H1 (cell line): Measurements from ENCODE around the gene HS3ST5. TPM values are rescaled to one million over a fixed set of nuclear protein-coding genes. Genes with fewer than 3 reads are reported as not detected.

ENCODE experiments used
- CTCF ChIA-PET: fragments of 300-600 bp; sonication (Branson Sonifier 250); formaldehyde crosslinking; loops from one replicate; lab custom pipeline; 2021; ENCODE audit not compliant: partially characterized antibody; lab: Charles Lee
- POLR2A ChIA-PET: fragments of 300-600 bp; sonication (Branson Sonifier 250); formaldehyde crosslinking; loops from one replicate; lab custom pipeline; 2021; ENCODE audit warnings: inconsistent platforms; ENCODE audit not compliant: partially characterized antibody; lab: Charles Lee
- DNase-seq, 2 experiments: peaks; one replicate each; pipeline versions ENCODE4 v3.0.0 to v3.0.0-alpha.2; 2010 to 2022; ENCODE audit warnings: low spot score in 2 of 2, low read depth in 1 of 2, mixed read lengths in 1 of 2
- FAIRE-seq: peaks from 2 replicates; lab custom pipeline; 2011; peaks lifted over from hg19 to GRCh38; lab: Jason Lieb, UNC
- H2AFZ ChIP-seq: 2 replicates; pipeline ENCODE4 v1.8.1; 2012; ENCODE audit warnings: low read length, inconsistent platforms
- H2AK5ac ChIP-seq: 2 replicates; pipeline ENCODE4 v1.6.1; 2013; ENCODE audit warnings: low read depth, low read length
- H2BK120ac ChIP-seq: replicated peaks from 2 replicates; pipeline ENCODE3; 2013; ENCODE audit warnings: low read depth, low read length, inconsistent platforms
- H2BK12ac ChIP-seq: 2 replicates; pipeline ENCODE4 v1.6.1; 2013; ENCODE audit warnings: low read depth, low read length
- H2BK15ac ChIP-seq: 2 replicates; pipeline ENCODE4 v1.6.1; 2013; ENCODE audit warnings: low read length
- H2BK20ac ChIP-seq: 2 replicates; pipeline ENCODE4 v1.6.1; 2013; ENCODE audit warnings: low read length
- H2BK5ac ChIP-seq: 2 replicates; pipeline ENCODE4 v1.6.1; 2013; ENCODE audit warnings: low read depth, low read length
- H3K14ac ChIP-seq: 2 replicates; pipeline ENCODE4 v1.6.1; 2013; ENCODE audit warnings: inconsistent platforms; ENCODE audit not compliant: insufficient read length
- H3K18ac ChIP-seq: 2 replicates; pipeline ENCODE4 v1.6.1; 2013; ENCODE audit warnings: low read length; ENCODE audit errors: extremely low read depth
- H3K23ac ChIP-seq: 2 replicates; pipeline ENCODE4 v1.6.1; 2013; ENCODE audit warnings: inconsistent platforms; ENCODE audit not compliant: insufficient read length
- H3K23me2 ChIP-seq: 2 replicates; pipeline ENCODE4 v1.6.1; 2013; ENCODE audit warnings: low read depth, low read length
- H3K27ac ChIP-seq: 2 replicates; pipeline ENCODE4 v1.6.1; 2011; ENCODE audit warnings: low read depth, low read length, inconsistent platforms
- H3K27me3 ChIP-seq, 4 experiments: replicated peaks in 1 of 4; 1 replicate in 1 of 4; 2 replicates in 3 of 4; pipeline versions ENCODE4 v1.6.1 to v1.8.1; 2011 to 2013; ENCODE audit warnings: low read length in 3 of 4, mild to moderate bottlenecking in 3 of 4, inconsistent platforms in 2 of 4, mixed read lengths in 2 of 4, moderate library complexity in 1 of 4; ENCODE audit not compliant: control insufficient read depth in 3 of 4, insufficient read depth in 3 of 4; ENCODE audit errors: extremely low read depth in 1 of 4
- H3K36me3 ChIP-seq, 4 experiments: 2 replicates each; pipeline versions ENCODE4 v1.6.1 to v1.8.1; 2011 to 2013; ENCODE audit warnings: mild to moderate bottlenecking in 4 of 4, low read length in 3 of 4, moderate library complexity in 2 of 4, control low read depth in 1 of 4, inconsistent platforms in 1 of 4; ENCODE audit not compliant: insufficient read depth in 4 of 4, control insufficient read depth in 2 of 4
- H3K4ac ChIP-seq: replicated peaks from 2 replicates; pipeline ENCODE3; 2013; ENCODE audit warnings: low read length, low read depth, mixed read lengths, inconsistent platforms; ENCODE audit not compliant: insufficient read length
- H3K4me1 ChIP-seq, 4 experiments: replicated peaks in 1 of 4; 1 replicate in 1 of 4; 2 replicates in 3 of 4; pipeline versions ENCODE4 v1.6.1 to v1.8.1; 2011 to 2013; ENCODE audit warnings: low read length in 3 of 4, inconsistent platforms in 2 of 4, mixed read lengths in 1 of 4; ENCODE audit not compliant: insufficient read depth in 4 of 4, control insufficient read depth in 3 of 4
- H3K4me2 ChIP-seq, 2 experiments: 2 replicates each; pipeline versions ENCODE4 v1.6.1 to v1.8.1; 2011 to 2013; ENCODE audit warnings: low read depth in 2 of 2, low read length in 2 of 2, control low read depth in 1 of 2, inconsistent platforms in 1 of 2, mild to moderate bottlenecking in 1 of 2; ENCODE audit not compliant: insufficient read depth in 1 of 2
- H3K4me3 ChIP-seq, 4 experiments: fragments of 200-600, 300-600 bp in 1 of 4; sonication (generic), shearing (Covaris generic), sonication (Bioruptor Twin) in 1 of 4; 2 replicates each; pipeline versions ENCODE4 v1.5.1 to v1.8.1; 2011 to 2016; ENCODE audit warnings: low read length in 4 of 4, low read depth in 3 of 4, control low read depth in 2 of 4, inconsistent platforms in 2 of 4, mild to moderate bottlenecking in 2 of 4, mixed read lengths in 1 of 4, moderate library complexity in 1 of 4; ENCODE audit not compliant: insufficient read depth in 2 of 4; ENCODE audit errors: extremely low read depth in 1 of 4
- H3K56ac ChIP-seq: replicated peaks from 2 replicates; pipeline ENCODE3; 2013; ENCODE audit warnings: low read depth, mild to moderate bottlenecking, mixed read lengths, low read length, inconsistent platforms; ENCODE audit not compliant: insufficient read length
- H3K79me1 ChIP-seq: 2 replicates; pipeline ENCODE4 v1.6.1; 2013; ENCODE audit warnings: low read depth, low read length, control low read depth
- H3K79me2 ChIP-seq, 2 experiments: 2 replicates each; pipeline versions ENCODE4 v1.6.1 to v1.8.1; 2012 to 2013; ENCODE audit warnings: low read length in 2 of 2, mild to moderate bottlenecking in 2 of 2, inconsistent platforms in 1 of 2; ENCODE audit not compliant: insufficient read depth in 2 of 2, control insufficient read depth in 1 of 2
- H3K9ac ChIP-seq, 4 experiments: replicated peaks in 1 of 4; 1 replicate in 1 of 4; 2 replicates in 3 of 4; pipeline versions ENCODE4 v1.6.1 to v1.8.1; 2011 to 2013; ENCODE audit warnings: low read depth in 3 of 4, low read length in 3 of 4, control low read depth in 2 of 4, mild to moderate bottlenecking in 2 of 4, moderate library complexity in 2 of 4, inconsistent platforms in 1 of 4; ENCODE audit errors: extremely low read depth in 1 of 4
- H3K9me3 ChIP-seq, 2 experiments: 2 replicates each; pipeline versions ENCODE4 v1.6.1 to v1.8.1; 2012 to 2013; ENCODE audit warnings: mild to moderate bottlenecking in 2 of 2, moderate library complexity in 2 of 2, control low read depth in 1 of 2, inconsistent platforms in 1 of 2, low read depth in 1 of 2, low read length in 1 of 2, mixed read lengths in 1 of 2; ENCODE audit not compliant: insufficient read depth in 2 of 2
- H4K20me1 ChIP-seq, 2 experiments: replicated peaks in 1 of 2; 2 replicates each; pipeline versions ENCODE3 to v1.8.1; 2011 to 2013; ENCODE audit warnings: inconsistent platforms in 2 of 2, low read length in 2 of 2, mild to moderate bottlenecking in 1 of 2; ENCODE audit not compliant: insufficient read depth in 2 of 2, control insufficient read depth in 1 of 2
- H4K5ac ChIP-seq: 2 replicates; pipeline ENCODE4 v1.6.1; 2013; ENCODE audit warnings: low read length, low read depth, mixed read lengths, inconsistent platforms; ENCODE audit not compliant: insufficient read length
- H4K8ac ChIP-seq: 2 replicates; pipeline ENCODE4 v1.8.0; 2013; ENCODE audit warnings: mild to moderate bottlenecking, moderate library complexity, low read length, inconsistent platforms; ENCODE audit not compliant: insufficient read depth; ENCODE audit errors: extremely low read depth
- H4K91ac ChIP-seq: replicated peaks from 2 replicates; pipeline ENCODE3; 2013; ENCODE audit warnings: low read length, mixed read lengths, inconsistent platforms; ENCODE audit not compliant: insufficient read length
- MAFK ChIP-seq: IDR thresholded peaks from 2 replicates; pipeline ENCODE4 v1.6.1; 2012; ENCODE audit warnings: low read depth, mild to moderate bottlenecking, improper control_type of control experiment, low read length
- TEAD4 ChIP-seq: IDR thresholded peaks from 2 replicates; pipeline ENCODE4 v1.6.1; 2012; ENCODE audit warnings: low read depth, low read length, inconsistent platforms, mixed read lengths
- WGBS, 2 experiments: shearing (Covaris generic) in 1 of 2; methylation state at CpG; one replicate each; pipeline versions ENCODE4 v1.1.6 to v1.1.7; 2013 to 2015; ENCODE audit warnings: low lambda C conversion rate in 2 of 2, mixed read lengths in 2 of 2, inconsistent platforms in 1 of 2, low coverage in 1 of 2, missing lambda C conversion rate in 1 of 2; ENCODE audit not compliant: insufficient replicate concordance in 2 of 2, insufficient coverage in 1 of 2, insufficient read length in 1 of 2; ENCODE audit errors: extremely low coverage in 1 of 2, missing lambda C conversion rate in 1 of 2; 5-methylcytosine and 5-hydroxymethylcytosine counted together
- polyA plus RNA-seq, 7 experiments: library from polyadenylated mRNA; depleted of rRNA in 3 of 7; stranded (reverse) in 5 of 7; unstranded in 2 of 7; fragments of >200 nt in 5 of 7; fragments of 200-250 nt in 2 of 7; gene quantifications; 1 replicate in 5 of 7; 2 replicates in 1 of 7; 4 replicates in 1 of 7; pipeline versions ENCODE4 v1.2.1 to v1.2.3, GENCODE V29; 2011 to 2013; ENCODE audit warnings: missing spikeins in 2 of 7, mixed read lengths in 2 of 7
- total RNA-seq: library from RNA; stranded (reverse); fragmentation: NEBNext Ultra II Directional; extraction: Animal tissue kit (Norgen Biotek cat#: 25700); gene quantifications from 2 replicates; pipeline ENCODE4 v1.2.1, GENCODE V29; 2021

Gene HS3ST5
- total and polyA plus RNA-seq, 2 of the 8 experiments (the other 6 are each of a cell fraction or from before 2014, with no cell fraction given): 1.2 to 9.9 TPM

GRCh38 chr6:114200891-114201290 is 141.9 kb downstream of the HS3ST5 start:
- Histone ChIP-seq H3K23me2 (no peaks in the 10 kb centered on the region; the same call in 1 of the 2 replicates), H3K9me3 (peaks cover 10 to 12% of the 10 kb centered on the region in 2 experiments), H3K23ac (no peak overlapping the region), H2AK5ac (0 out of 2 replicates have a peak overlapping the region, but pooled peaks have one; percentile 97), H2BK15ac (no peak overlapping the region), H3K36me3 (peaks cover 0 to 13% (median 2%) of the 10 kb centered on the region in 4 experiments; a peak in 3 of 8 replicates), H3K4me2 (no peak overlapping the region), H2BK120ac (peak overlapping the region; percentile 36), H3K27ac (no peak overlapping the region), H3K4me1 (peaks cover 0 to 19% (median 15%) of the 10 kb centered on the region in 4 experiments; a peak in 4 of 7 replicates), H3K27me3 (no peaks in the 10 kb centered on the region), H3K56ac (no peak overlapping the region), H4K5ac (no peak overlapping the region), H3K9ac (no peak overlapping the region), H3K79me1 (no peaks in the 10 kb centered on the region; the same call in 1 of the 2 replicates), H2AFZ (no peak overlapping the region), H3K79me2 (peaks cover 0 to 2% of the 10 kb centered on the region in 2 experiments; a peak in 1 of 4 replicates), H3K18ac (peak overlapping the region; percentile 65), H2BK5ac (no peak overlapping the region), H2BK12ac (0 out of 2 replicates have a peak overlapping the region, but pooled peaks have one; percentile 94), H4K20me1 (no peaks in the 10 kb centered on the region), H4K91ac (no peak overlapping the region), H3K4ac (no peak overlapping the region), H4K8ac (no peak overlapping the region), H2BK20ac (peak overlapping the region; percentile 98; the same call in 1 of the 2 replicates), H3K14ac (no peak overlapping the region), H3K4me3 (no peak overlapping the region)
- TF ChIP-seq TEAD4: no peak
- peak; percentile 80; the same call in 1 of the 2 replicates for TF ChIP-seq MAFK
- POLR2A ChIA-PET: no interaction called here
- WGBS, 2 experiments: 95% methylated on average over 3 of the region's 3 CpGs; no CpG with 5 or more reads in 1 of the 2 experiments
- no peak for DNase-seq
- CTCF ChIA-PET: interaction anchor here (1.2 to 1.7 kb wide), 2 partner anchors 11 to 96 kb away, joined by 3 to 5 read pairs; no protein-coding TSS in a partner anchor
- no peak for FAIRE-seq
